Upper lobe of left lung (tissue), 4 donors: ENCODE results near the gene ELL2.

Source experiments
- EP300 ChIP-seq, 4 donors: sonication (generic); formaldehyde crosslinking; IDR thresholded peaks; one replicate each; pipeline ENCODE4 v1.5.1; 2017; ENCODE audit warnings: antibody characterized with exemption in 4 of 4, control low read depth in 2 of 4
- POLR2A ChIP-seq, 4 donors: fragments of 450-650 bp; IDR thresholded peaks; one replicate each; pipeline ENCODE4 v1.5.1; 2016 to 2017; ENCODE audit warnings: antibody characterized with exemption in 4 of 4, mild to moderate bottlenecking in 2 of 4
- POLR2AphosphoS5 ChIP-seq, 2 donors: sonication (generic); formaldehyde crosslinking; IDR thresholded peaks; one replicate each; pipeline ENCODE4 v1.5.1; 2017; ENCODE audit warnings: antibody characterized with exemption in 2 of 2
- TF ChIP-seq, protein P1 (sequence below), 6 experiments: fragments of 450-650 bp in 4 of 6; fragments of 200-600 bp in 2 of 6; sonication (generic) in 2 of 6; IDR thresholded peaks; one replicate each; pipeline ENCODE4 v1.5.1; 2016 to 2019; ENCODE audit warnings: antibody characterized with exemption in 6 of 6

- TF ChIP-seq POLR2A (IDR thresholded peaks at IDR 0.05) (no peak), POLR2AphosphoS5 (IDR thresholded peaks at IDR 0.05) (peak in 1 of 2 donors; percentile 72), EP300 (IDR thresholded peaks at IDR 0.05) (no peak)
- TF ChIP-seq, protein P1, sequence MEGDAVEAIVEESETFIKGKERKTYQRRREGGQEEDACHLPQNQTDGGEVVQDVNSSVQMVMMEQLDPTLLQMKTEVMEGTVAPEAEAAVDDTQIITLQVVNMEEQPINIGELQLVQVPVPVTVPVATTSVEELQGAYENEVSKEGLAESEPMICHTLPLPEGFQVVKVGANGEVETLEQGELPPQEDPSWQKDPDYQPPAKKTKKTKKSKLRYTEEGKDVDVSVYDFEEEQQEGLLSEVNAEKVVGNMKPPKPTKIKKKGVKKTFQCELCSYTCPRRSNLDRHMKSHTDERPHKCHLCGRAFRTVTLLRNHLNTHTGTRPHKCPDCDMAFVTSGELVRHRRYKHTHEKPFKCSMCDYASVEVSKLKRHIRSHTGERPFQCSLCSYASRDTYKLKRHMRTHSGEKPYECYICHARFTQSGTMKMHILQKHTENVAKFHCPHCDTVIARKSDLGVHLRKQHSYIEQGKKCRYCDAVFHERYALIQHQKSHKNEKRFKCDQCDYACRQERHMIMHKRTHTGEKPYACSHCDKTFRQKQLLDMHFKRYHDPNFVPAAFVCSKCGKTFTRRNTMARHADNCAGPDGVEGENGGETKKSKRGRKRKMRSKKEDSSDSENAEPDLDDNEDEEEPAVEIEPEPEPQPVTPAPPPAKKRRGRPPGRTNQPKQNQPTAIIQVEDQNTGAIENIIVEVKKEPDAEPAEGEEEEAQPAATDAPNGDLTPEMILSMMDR (IDR thresholded peaks at IDR 0.05): no peak
Measured at GRCh38 chr5:95973793-95974325, 12.2 kb upstream of the ELL2 start.
